Thyroid gland (tissue), 4 donors: ENCODE results near the gene COG3. TPM values are rescaled to one million over a fixed set of nuclear protein-coding genes. Genes with fewer than 3 reads are reported as not detected.

Source experiments
- DNase-seq, 2 donors: peaks; one replicate each; pipeline ENCODE4 v3.0.0-alpha.2; 2019
- H3K27ac ChIP-seq, 3 donors: fragments of 200-600 bp; sonication (generic); 1 replicate in 2 of 3; 2 replicates in 1 of 3; pipeline ENCODE4 v1.5.1; 2016 to 2019; ENCODE audit warnings: mild to moderate bottlenecking in 1 of 3, moderate library complexity in 1 of 3
- H3K27me3 ChIP-seq: fragments of 200-600 bp; sonication (generic); one replicate; pipeline ENCODE4 v1.5.1; 2019
- H3K36me3 ChIP-seq, 2 donors: fragments of 200-600 bp; sonication (generic); one replicate each; pipeline ENCODE4 v1.5.1; 2016 to 2019
- H3K4me1 ChIP-seq, 2 donors: fragments of 200-600 bp; sonication (generic); one replicate each; pipeline ENCODE4 v1.5.1; 2017 to 2019
- H3K4me3 ChIP-seq, 3 donors: fragments of 200-600 bp; sonication (generic); replicated peaks in 1 of 3; 1 replicate in 2 of 3; 2 replicates in 1 of 3; pipeline ENCODE4 v1.5.1; 2016; ENCODE audit warnings: mild to moderate bottlenecking in 1 of 3
- H3K9me3 ChIP-seq: fragments of 200-600 bp; sonication (generic); one replicate; pipeline ENCODE4 v1.5.1; 2017
- CTCF ChIP-seq, 6 experiments: fragments of 200-600 bp in 3 of 6; fragments of 450-650 bp in 3 of 6; sonication (generic) in 3 of 6; IDR thresholded peaks; one replicate each; pipeline ENCODE4 v1.5.1; 2016 to 2019; ENCODE audit warnings: antibody characterized with exemption in 6 of 6, mild to moderate bottlenecking in 2 of 6, inconsistent platforms in 1 of 6, moderate library complexity in 1 of 6
- POLR2A ChIP-seq, 2 donors: fragments of 450-650 bp; IDR thresholded peaks; one replicate each; pipeline ENCODE4 v1.6.1; 2017; ENCODE audit warnings: antibody characterized with exemption in 2 of 2, mild to moderate bottlenecking in 2 of 2, moderate library complexity in 1 of 2
- WGBS, 2 donors: methylation state at CpG; one replicate each; pipeline ENCODE4 v1.1.5; 2017; 5-methylcytosine and 5-hydroxymethylcytosine counted together
- intact Hi-C: fragments of 100-400 bp; cut with DNase I; formaldehyde crosslinking; loops from one replicate; pipeline ENCODE4 v1.15.1; 2023
- total RNA-seq, 4 donors: library from RNA; depleted of rRNA; stranded (reverse); fragments of >200 nt; gene quantifications; one replicate each; pipeline ENCODE4 v1.2.3, GENCODE V29; 2016

Gene COG3
- total RNA-seq, 4 donors from 2014 or later = 35.9 to 56.0 (median 45.0) TPM

DNA sequence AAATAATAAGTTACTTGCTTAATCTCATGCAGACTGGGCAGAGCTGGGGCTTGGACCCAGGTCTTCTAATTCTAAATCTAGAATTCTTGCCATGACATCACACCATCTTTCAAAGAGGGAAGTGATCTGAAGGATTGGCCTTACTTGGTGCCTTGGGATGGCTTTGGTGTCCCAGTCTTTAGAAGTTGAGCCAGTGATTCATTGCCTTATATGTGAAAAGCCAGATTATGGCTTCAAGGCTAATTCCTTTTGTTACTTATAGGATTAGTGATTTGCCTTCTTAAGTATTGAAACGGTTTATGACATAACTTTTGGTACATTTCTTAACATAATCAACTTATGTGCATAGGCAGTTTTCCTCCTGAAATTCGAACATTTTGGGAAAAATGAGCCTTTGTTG lies 14.9 kb downstream of the COG3 start:
- H3K4me3 ChIP-seq = no peak overlapping the region
- peaks cover 5 to 9% of the 10 kb centered on the region in 2 donors for H3K36me3 ChIP-seq
- H3K27ac ChIP-seq = no peak overlapping the region
- H3K9me3 ChIP-seq = no peaks in the 10 kb centered on the region
- intact Hi-C loops = no loop called here
- 93 to 95% methylated on average over 2 of the region's 2 CpGs for WGBS, 2 donors
- TF ChIP-seq CTCF (IDR thresholded peaks at IDR 0.05) = no peak
- TF ChIP-seq POLR2A (IDR thresholded peaks at IDR 0.05) = no peak
- H3K27me3 ChIP-seq = no peaks in the 10 kb centered on the region
- no peaks in the 10 kb centered on the region for H3K4me1 ChIP-seq
- DNase-seq = no peak

DNA sequence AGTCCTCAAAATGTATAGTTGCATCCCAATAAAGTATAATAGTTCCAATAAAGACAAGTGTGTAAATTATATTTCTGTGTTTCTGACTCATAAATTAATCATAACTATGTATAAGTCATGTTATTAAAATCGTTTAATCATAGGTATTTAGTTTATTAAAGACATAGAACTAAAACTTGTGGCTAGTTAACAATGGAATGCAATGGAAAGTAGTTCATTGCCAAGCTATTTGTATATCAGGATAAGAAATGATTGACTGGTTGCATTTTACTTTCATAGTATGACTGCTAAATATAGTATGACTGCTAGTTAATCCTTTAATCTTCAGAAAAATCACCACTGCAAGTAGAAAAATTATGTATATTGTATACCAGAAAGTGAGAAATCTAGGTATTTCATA lies 16.9 kb downstream of the COG3 start:
- peaks cover 9 to 14% of the 10 kb centered on the region in 2 donors for H3K36me3 ChIP-seq
- no peaks in the 10 kb centered on the region for H3K27me3 ChIP-seq
- H3K4me1 ChIP-seq = no peaks in the 10 kb centered on the region
- TF ChIP-seq POLR2A (IDR thresholded peaks at IDR 0.05) (no peak), CTCF (IDR thresholded peaks at IDR 0.05) (no peak)
- H3K27ac ChIP-seq = no peak overlapping the region
- DNase-seq = no peak
- no peak overlapping the region for H3K4me3 ChIP-seq
- no peaks in the 10 kb centered on the region for H3K9me3 ChIP-seq
- intact Hi-C loops = no loop called here
- WGBS, 2 donors = 78 to 84% methylated on average over 1 of the region's 1 CpG

DNA sequence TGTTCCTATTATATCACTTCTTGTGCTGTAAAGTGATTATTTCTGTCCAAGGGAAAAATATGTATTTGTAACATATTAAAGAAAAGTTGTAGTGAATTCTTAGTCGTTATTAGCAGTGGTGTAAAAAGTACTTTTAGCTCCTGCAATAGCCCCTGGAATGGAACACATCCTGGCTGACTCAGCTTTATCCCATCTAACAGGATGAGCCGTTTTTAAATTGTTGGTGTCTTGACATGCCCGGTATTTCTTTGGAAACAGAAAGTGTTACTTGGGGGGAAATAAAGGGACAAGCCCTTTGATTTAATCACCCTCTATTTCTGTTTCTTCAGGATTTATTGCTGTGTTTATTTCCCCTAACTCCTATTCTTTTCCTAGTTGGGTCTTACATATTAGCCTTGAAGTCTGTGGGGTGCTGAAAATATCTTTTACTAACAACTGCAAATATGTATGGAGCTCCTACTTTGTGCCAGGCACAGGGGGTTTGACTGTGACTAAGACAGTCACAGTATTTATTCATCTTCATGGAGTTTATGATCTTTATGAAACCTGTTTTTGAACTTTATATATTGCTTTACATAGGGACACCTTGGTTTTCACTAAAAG lies 17.9 kb downstream of the COG3 start:
- Histone ChIP-seq H3K9me3 (no peaks in the 10 kb centered on the region), H3K4me3 (no peak overlapping the region), H3K36me3 (peaks cover 15 to 20% of the 10 kb centered on the region in 2 donors), H3K27ac (no peak overlapping the region), H3K27me3 (no peaks in the 10 kb centered on the region), H3K4me1 (no peaks in the 10 kb centered on the region)
- WGBS, 2 donors = 74 to 83% methylated on average over 3 of the region's 3 CpGs
- intact Hi-C loops = no loop called here
- TF ChIP-seq POLR2A (IDR thresholded peaks at IDR 0.05) (no peak), CTCF (IDR thresholded peaks at IDR 0.05) (no peak)
- DNase-seq = no peak

GRCh38 chr13:45487604-45488003 lies 22.9 kb downstream of the COG3 start:
- no peak for TF ChIP-seq CTCF (IDR thresholded peaks at IDR 0.05)
- no peak for TF ChIP-seq POLR2A (IDR thresholded peaks at IDR 0.05)
- Histone ChIP-seq H3K4me1 (no peaks in the 10 kb centered on the region), H3K4me3 (no peak overlapping the region), H3K36me3 (peaks cover 19 to 21% of the 10 kb centered on the region in 2 donors), H3K27me3 (no peaks in the 10 kb centered on the region), H3K9me3 (no peaks in the 10 kb centered on the region), H3K27ac (no peak overlapping the region)
- intact Hi-C loops = no loop called here
- no peak for DNase-seq
- 92 to 98% methylated on average over 1 of the region's 1 CpG for WGBS, 2 donors

- WGBS, 2 donors = 100% methylated on average over 1 of the region's 1 CpG
- no peak for DNase-seq
- Histone ChIP-seq H3K36me3 (peaks cover 24% of the 10 kb centered on the region in 2 donors), H3K4me3 (no peak overlapping the region), H3K9me3 (no peaks in the 10 kb centered on the region), H3K27me3 (no peaks in the 10 kb centered on the region), H3K4me1 (no peaks in the 10 kb centered on the region), H3K27ac (no peak overlapping the region)
- intact Hi-C loops = no loop called here
- TF ChIP-seq POLR2A (IDR thresholded peaks at IDR 0.05) (no peak), CTCF (IDR thresholded peaks at IDR 0.05) (peak in 3 of 6 experiments; percentile 3 to 29 (median 26))
These were observed 25.3 kb downstream of the COG3 start for GRCh38 chr13:45490068-45490467.
